Astrocyte (in vitro differentiated cells and primary cell): ENCODE results near the gene PCDHA7.
"Not testable (repeated sequence)": the region's sequence is repeated elsewhere in the genome, so short reads cannot be mapped to it uniquely, and the experiment has no call there.

Source experiments
- EZH2 ChIP-seq: IDR thresholded peaks from 2 replicates; pipeline ENCODE4 v1.6.1; 2012; ENCODE audit warnings: mild to moderate bottlenecking, low read length, inconsistent platforms; ENCODE audit not compliant: insufficient read depth
- TF ChIP-seq, protein P1 (sequence below): IDR thresholded peaks from 2 replicates; pipeline ENCODE4 v1.5.1; 2011; ENCODE audit warnings: low read depth, mild to moderate bottlenecking, inconsistent platforms, low read length, moderate library complexity; ENCODE audit not compliant: insufficient read depth

DNA sequence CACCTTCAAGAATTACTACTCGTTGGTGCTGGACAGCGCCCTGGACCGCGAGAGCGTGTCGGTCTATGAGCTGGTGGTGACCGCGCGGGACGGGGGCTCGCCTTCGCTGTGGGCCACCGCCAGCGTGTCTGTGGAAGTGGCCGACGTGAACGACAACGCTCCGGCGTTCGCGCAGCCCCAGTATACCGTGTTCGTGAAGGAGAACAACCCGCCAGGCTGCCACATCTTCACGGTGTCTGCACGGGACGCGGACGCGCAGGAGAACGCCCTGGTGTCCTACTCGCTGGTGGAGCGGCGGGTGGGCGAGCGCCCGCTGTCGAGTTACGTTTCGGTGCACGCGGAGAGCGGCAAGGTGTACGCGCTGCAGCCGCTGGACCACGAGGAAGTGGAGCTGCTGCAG is 11.1 kb upstream of the PCDHA7 start:
- TF ChIP-seq, protein P1, sequence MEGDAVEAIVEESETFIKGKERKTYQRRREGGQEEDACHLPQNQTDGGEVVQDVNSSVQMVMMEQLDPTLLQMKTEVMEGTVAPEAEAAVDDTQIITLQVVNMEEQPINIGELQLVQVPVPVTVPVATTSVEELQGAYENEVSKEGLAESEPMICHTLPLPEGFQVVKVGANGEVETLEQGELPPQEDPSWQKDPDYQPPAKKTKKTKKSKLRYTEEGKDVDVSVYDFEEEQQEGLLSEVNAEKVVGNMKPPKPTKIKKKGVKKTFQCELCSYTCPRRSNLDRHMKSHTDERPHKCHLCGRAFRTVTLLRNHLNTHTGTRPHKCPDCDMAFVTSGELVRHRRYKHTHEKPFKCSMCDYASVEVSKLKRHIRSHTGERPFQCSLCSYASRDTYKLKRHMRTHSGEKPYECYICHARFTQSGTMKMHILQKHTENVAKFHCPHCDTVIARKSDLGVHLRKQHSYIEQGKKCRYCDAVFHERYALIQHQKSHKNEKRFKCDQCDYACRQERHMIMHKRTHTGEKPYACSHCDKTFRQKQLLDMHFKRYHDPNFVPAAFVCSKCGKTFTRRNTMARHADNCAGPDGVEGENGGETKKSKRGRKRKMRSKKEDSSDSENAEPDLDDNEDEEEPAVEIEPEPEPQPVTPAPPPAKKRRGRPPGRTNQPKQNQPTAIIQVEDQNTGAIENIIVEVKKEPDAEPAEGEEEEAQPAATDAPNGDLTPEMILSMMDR, result not testable (repeated sequence)
- not testable (repeated sequence) for TF ChIP-seq EZH2
